Measurements from ENCODE around the gene HAPLN1. TPM values are rescaled to one million over a fixed set of nuclear protein-coding genes. Genes with fewer than 3 reads are reported as not detected.
A peak's percentile ranks its signal among the peaks of the same experiment; 100 is the strongest.

The HAPLN1 gene
- total RNA-seq (2021; fragmentation: NEBNext Ultra II Directional; extraction: Animal tissue kit (Norgen Biotek cat#: 25700)) (1.3 and 2.1 TPM in 2 replicates), polyA plus RNA-seq (2011; rRNA removed) (0.33 and 0.56 TPM in 2 replicates), polyA minus RNA-seq (2011; rRNA and poly(A)+ RNA removed) (0.41 and 2.0 TPM in 2 replicates)
- 0.70 TPM for polyA plus RNA-seq (2011; cell fraction: cytosol; rRNA removed)
- 0.06 TPM for polyA plus RNA-seq (2011; cell fraction: nucleus; rRNA removed)
- polyA plus RNA-seq (2012, experiment 1 of 2): 0.66 to 3.5 TPM (median 2.1 TPM) in 4 replicates
- polyA plus RNA-seq (2012, experiment 2 of 2): 0.24 TPM
- polyA plus RNA-seq (2013, experiment 1 of 2): 2.0 TPM
- 2.4 TPM for polyA plus RNA-seq (2013, experiment 2 of 2)
- 0.22 TPM for polyA minus RNA-seq (2011; cell fraction: cytosol; rRNA and poly(A)+ RNA removed)
- polyA minus RNA-seq (2011; cell fraction: nucleus; rRNA and poly(A)+ RNA removed): 0.70 TPM
- long read RNA-seq, experiment 1, partial matches to known transcripts: 0 of 1 reads
- long read RNA-seq, experiment 1, other reads (novel, unspliced or antisense): 1 of 1 reads
- long read RNA-seq, experiment 2: 0 reads

GRCh38 chr5:83720836-83721537 is at the start of gene HAPLN1:
Gene HAPLN1, minus strand, starts transcription at chr5:83720855. Its CDS starts 47,332 bp downstream, at chr5:83673523.
- Histone ChIP-seq H3K79me1 (ENCODE audit: low read depth, low read length) (no peaks in the 10 kb centered on the region), H4K8ac (ENCODE audit: extremely low read depth, insufficient read depth, low read length) (no peak within 1 kb of the TSS; the same call in 1 of the 2 replicates), H3K23me2 (ENCODE audit: low read depth, low read length) (peaks cover 9% of the 10 kb centered on the region; the same call in 1 of the 2 replicates), H2BK5ac (ENCODE audit: low read depth, low read length) (no peak within 1 kb of the TSS), H3K4ac (replicated peaks; ENCODE audit: insufficient read length, low read depth, low read length) (no peak within 1 kb of the TSS), H4K20me1 (replicated peaks in 1 of 2; ENCODE audit: control insufficient read depth in 1 of 2, insufficient read depth in 2 of 2, low read length in 2 of 2) (no peaks in the 10 kb centered on the region), H2AFZ (ENCODE audit: low read length) (peak within 1 kb of the TSS; percentile 91), H3K9me3 (ENCODE audit: insufficient read depth in 2 of 2, low read depth in 1 of 2, low read length in 1 of 2) (no peaks in the 10 kb centered on the region), H3K23ac (ENCODE audit: insufficient read length) (no peak within 1 kb of the TSS), H3K4me3 (ENCODE audit: extremely low read depth in 1 of 4, insufficient read depth in 2 of 4, low read depth in 3 of 4, low read length in 4 of 4) (peak within 1 kb of the TSS; percentile 64 to 77 (median 70)), H4K5ac (ENCODE audit: insufficient read length, low read depth, low read length) (peak within 1 kb of the TSS; percentile 64), H3K4me1 (replicated peaks in 1 of 4; ENCODE audit: control insufficient read depth in 3 of 4, insufficient read depth in 4 of 4, low read length in 3 of 4) (peaks cover 0 to 16% (median 10%) of the 10 kb centered on the region in 4 experiments; a peak in 4 of 7 replicates), H3K79me2 (ENCODE audit: control insufficient read depth in 1 of 2, insufficient read depth in 2 of 2, low read length in 2 of 2) (no peaks in the 10 kb centered on the region), H3K27ac (ENCODE audit: low read depth, low read length) (no peak within 1 kb of the TSS), H3K4me2 (ENCODE audit: insufficient read depth in 1 of 2, low read depth in 2 of 2, low read length in 2 of 2) (peak within 1 kb of the TSS; percentile 81 to 84), H3K36me3 (ENCODE audit: control insufficient read depth in 2 of 4, insufficient read depth in 4 of 4, low read length in 3 of 4) (no peaks in the 10 kb centered on the region), H2BK12ac (ENCODE audit: low read depth, low read length) (peak within 1 kb of the TSS; percentile 89), H2BK15ac (ENCODE audit: low read length) (peak within 1 kb of the TSS; percentile 61; the same call in 1 of the 2 replicates), H3K27me3 (replicated peaks in 1 of 4; ENCODE audit: control insufficient read depth in 3 of 4, extremely low read depth in 1 of 4, insufficient read depth in 3 of 4, low read length in 3 of 4) (peaks cover 0 to 2% (median 0%) of the 10 kb centered on the region in 4 experiments; a peak in 2 of 7 replicates), H3K56ac (replicated peaks; ENCODE audit: insufficient read length, low read depth, low read length) (no peak within 1 kb of the TSS), H2BK20ac (ENCODE audit: low read length) (peak within 1 kb of the TSS; percentile 82; the same call in 1 of the 2 replicates), H2BK120ac (replicated peaks; ENCODE audit: low read depth, low read length) (peak within 1 kb of the TSS; percentile 18), H3K9ac (replicated peaks in 1 of 4; ENCODE audit: extremely low read depth in 1 of 4, low read depth in 3 of 4, low read length in 3 of 4) (peak within 1 kb of the TSS in 1 of 4 experiments; percentile 25; a peak in 2 of 7 replicates), H3K18ac (ENCODE audit: extremely low read depth, low read length) (peak within 1 kb of the TSS; percentile 91), H2AK5ac (ENCODE audit: low read depth, low read length) (no peak within 1 kb of the TSS), H3K14ac (ENCODE audit: insufficient read length) (no peak within 1 kb of the TSS), H4K91ac (replicated peaks; ENCODE audit: insufficient read length, low read length) (peak within 1 kb of the TSS; percentile 32)
- POLR2A ChIA-PET (ENCODE audit: partially characterized antibody): interaction anchor here (0.9 to 2.6 kb wide), 6 partner anchors 11 to 665 kb away, joined by 3 to 8 read pairs (median 4); no protein-coding TSS in a partner anchor
- CTCF ChIA-PET (ENCODE audit: partially characterized antibody): interaction anchor here (0.6 to 5.7 kb wide), 8 partner anchors 20 to 534 kb away, joined by 3 to 29 read pairs (median 4); no protein-coding TSS in a partner anchor
- peak in 1 of 2 experiments; percentile 38; a peak in 2 of 3 replicates for TF ChIP-seq POLR2A (IDR thresholded peaks at IDR 0.05; ENCODE audit: control extremely low read depth in 1 of 2, low read depth in 2 of 2, low read length in 2 of 2)
- TF ChIP-seq KDM4A (IDR thresholded peaks at IDR 0.05; ENCODE audit: low read depth, low read length, severe bottlenecking): no peak
- peak in 1 of 2 experiments; percentile 64 for DNase-seq (ENCODE audit: low read depth in 1 of 2, low spot score in 2 of 2)
- peak; percentile 68 for FAIRE-seq
- WGBS, 2 experiments (ENCODE audit: extremely low coverage in 1 of 2, insufficient coverage in 1 of 2, insufficient read length in 1 of 2, insufficient replicate concordance in 2 of 2, low coverage in 1 of 2, low lambda C conversion rate in 2 of 2, missing lambda C conversion rate in 1 of 2): 16% methylated on average over 16 of the region's 16 CpGs; no CpG with 5 or more reads in 1 of the 2 experiments
